RCC 7860 (cell line): Measurements from ENCODE around the gene ABLIM2.
A peak's percentile ranks its signal among the peaks of the same experiment; 100 is the strongest.

ENCODE experiments used
- DNase-seq: peaks from one replicate; pipeline ENCODE4 v3.0.0-alpha.2; 2015; ENCODE audit warnings: low spot score
- FAIRE-seq: peaks from 2 replicates; lab custom pipeline; 2012; peaks lifted over from hg19 to GRCh38; lab: Jason Lieb, UNC

ABLIM2 gene

GRCh38 chr4:8158710-8159536 lies at the start of gene ABLIM2:
TSS of gene ABLIM2 (minus strand) at chr4:8158813. CDS start at chr4:8158689, 124 bp downstream.
- no peak for FAIRE-seq
- DNase-seq = peak; percentile 89

DNA sequence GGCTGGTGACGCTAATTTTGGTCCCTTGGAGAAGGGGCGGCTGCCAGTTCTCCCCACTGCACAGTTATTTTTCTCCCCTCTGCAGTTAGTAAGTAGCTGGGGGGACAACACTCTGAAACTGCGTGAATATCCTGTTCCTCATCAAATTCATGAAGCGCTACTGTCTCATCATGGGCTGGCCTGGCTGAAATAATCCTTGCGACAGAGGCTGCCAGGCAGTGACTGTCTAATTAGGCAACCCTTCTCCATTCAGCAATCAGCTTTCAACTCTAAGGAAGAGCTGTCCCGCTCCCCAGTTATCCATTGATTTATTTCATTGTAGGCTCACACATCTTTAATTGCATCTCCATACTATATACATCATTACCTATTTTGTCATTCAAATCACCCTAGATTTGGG lies 48.7 kb upstream of the ABLIM2 start:
- no peak for FAIRE-seq
- DNase-seq = no peak

- DNase-seq (no peak), FAIRE-seq (no peak)
Observed at GRCh38 chr4:8205749-8206611, 47.4 kb upstream of the ABLIM2 start.

GRCh38 chr4:8205241-8205707 lies 46.7 kb upstream of the ABLIM2 start:
- DNase-seq = no peak
- no peak for FAIRE-seq

DNA sequence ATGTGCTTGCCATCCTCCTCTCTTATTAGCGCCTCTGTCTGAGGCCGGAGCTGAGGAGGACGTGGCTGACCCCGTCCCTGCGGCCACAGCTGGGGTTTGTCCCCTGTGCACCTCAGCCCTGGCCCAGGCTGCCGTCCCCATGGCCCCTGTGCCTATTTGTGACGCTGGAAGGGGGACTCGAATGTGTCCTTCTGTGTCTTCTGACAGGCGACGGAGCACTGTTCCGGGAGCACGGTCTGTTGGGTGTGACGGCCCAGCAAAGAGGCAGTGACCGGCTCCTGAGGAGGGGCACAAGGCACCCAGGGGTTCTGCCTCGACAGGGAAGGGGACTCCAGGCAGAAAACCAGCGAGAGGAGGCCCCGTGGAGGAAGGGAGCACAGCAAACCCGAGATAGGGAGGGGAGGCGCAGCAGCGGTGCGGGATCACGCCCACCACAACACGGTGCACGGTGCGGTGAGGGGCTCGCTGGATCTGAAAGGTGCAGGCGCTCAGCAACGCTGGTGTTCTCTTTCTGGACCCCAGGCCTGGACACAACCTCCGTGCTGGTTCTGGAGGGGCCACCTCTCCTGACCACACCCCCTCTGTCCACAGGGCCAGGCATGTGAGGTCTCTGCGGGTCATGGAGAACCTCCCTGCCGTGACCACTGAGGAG lies 46.1 kb upstream of the ABLIM2 start:
- FAIRE-seq (no peak), DNase-seq (no peak)

- no peak for DNase-seq
- no peak for FAIRE-seq
Observed at GRCh38 chr4:8203817-8204216, 45.2 kb upstream of the ABLIM2 start.

DNA sequence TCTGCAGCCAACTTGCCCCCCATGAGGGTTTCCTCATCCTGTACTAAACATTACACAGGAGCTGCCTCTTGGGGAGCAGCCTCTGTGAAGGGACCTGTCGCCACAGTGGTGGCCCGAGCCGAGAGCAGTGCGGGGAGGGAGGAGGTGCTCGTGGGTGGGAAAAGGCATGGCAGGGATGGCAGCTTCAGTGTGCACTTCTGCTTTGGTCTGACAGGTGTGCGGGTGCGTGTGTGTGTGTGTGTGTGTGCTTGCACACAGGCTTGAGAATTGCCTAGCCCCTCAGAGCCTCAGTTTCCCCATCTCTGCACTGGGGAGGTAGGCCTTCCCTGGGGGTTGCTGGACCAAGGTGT lies 44.4 kb upstream of the ABLIM2 start:
- DNase-seq (no peak), FAIRE-seq (no peak)

DNA sequence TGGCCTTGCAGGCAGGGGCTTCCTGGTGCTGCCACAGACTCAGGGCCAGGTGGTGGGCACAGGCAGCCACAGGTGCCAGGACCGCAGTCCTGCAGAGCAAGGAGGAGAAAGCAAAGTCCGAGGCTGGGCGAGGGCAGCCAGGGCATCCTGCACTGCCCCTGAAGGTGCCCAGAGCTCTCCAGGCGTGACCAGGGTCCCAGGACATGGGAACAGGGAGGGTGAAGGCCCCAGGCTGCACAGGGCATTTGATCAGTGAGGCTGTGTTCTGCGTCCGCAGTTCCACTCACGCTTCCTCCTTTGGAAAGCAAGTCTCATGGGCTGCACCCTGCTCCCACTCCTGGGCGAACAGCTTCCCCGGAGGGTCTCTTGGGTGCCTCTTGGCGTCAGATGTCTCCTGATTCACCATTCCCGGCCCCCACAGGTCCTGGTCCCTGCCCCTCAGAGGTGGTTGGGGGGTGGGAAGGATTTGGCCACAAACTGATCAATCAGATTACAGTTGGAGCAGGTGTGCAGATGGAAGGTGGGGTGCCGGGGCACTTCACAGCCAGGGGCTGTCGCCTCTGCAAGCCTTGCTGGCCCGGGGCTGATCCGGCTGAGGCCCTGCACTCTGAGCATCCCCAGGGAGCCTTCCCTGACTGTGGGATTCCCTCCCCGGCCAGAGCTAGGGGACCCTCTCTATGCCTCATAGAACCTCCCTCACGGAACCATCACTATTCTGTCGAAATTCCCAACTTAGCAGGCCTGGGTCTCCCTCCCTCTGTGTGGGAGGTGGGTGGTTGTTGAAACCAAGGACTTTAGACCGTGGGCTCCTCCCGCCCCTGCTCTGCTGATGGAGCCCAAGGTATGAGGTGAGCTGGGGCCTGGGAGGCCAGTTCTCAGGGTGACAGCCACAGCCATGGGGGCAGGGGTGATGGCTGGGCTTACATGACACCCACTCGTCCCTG lies 43.8 kb upstream of the ABLIM2 start:
- DNase-seq (no peak), FAIRE-seq (no peak)

GRCh38 chr4:8201321-8201781 lies 42.7 kb upstream of the ABLIM2 start:
- DNase-seq = no peak
- FAIRE-seq = no peak

DNA sequence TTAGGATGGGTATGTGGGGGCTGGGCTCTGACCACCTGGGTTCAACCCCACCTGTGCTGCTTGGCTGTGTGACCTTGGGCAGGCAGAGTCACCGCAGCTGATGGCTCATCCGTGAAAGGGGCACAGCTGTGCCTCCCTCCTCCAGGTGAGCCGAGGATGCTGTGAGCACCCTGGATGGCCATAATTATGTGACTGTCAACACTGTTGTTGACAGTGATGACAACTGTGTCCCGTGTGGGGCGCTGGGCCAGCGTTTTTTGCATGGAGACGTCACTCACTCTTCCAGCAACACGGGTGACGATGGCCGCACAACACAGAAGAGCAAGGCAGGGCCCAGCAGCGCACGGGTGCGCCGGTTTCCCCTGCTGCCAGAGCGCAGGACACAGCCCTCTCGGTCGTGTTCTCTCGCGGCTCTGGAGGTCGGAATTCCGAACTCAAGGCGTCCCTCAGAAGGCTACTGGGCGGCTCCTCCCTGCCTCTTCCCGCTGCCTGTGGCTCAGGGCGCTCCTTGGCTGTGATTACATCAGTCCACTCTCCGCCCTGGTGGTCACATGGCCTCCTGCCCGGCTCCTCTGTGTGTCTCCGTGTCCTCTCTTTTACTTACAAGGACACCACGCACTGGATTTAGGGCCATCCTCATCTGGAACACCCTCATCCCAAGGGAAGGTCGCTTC lies 41.8 kb upstream of the ABLIM2 start:
- FAIRE-seq = no peak
- DNase-seq = no peak

DNA sequence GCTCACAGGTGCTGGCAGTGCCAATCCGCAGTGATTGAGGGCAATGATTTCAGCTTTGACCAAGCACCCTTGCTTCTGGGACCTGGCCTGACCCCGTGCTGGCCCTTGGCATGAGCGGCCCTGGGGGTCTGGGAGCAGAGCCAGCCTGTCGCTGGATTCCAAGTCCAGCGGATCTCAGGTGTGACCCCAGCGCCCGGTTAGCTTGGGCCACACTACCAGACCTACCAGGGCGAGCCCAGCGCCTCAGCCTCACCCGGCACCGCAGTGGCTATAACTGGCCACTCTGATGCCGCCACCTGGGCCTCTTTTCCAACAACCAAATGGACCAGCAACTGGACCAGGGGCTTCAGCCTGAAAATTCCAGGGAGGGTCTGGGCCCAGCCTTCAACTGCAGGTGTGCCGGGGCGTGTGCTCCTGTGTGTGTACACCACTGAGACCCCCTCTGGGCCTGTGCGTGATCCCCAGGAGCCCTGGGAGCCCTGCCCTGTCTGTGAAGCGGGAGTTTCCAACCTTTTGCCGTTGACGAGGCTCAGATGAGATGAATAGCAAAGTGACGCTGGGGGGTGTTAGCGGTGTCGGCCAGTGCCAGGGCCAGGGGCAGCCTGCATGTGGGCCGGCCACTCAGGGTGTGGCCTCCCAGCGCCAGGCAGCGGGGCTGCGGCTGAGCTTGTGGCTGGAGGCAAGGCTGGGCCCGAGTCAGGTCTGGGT lies 41.1 kb upstream of the ABLIM2 start:
- no peak for FAIRE-seq
- no peak for DNase-seq

GRCh38 chr4:8198906-8199593 lies 40.4 kb upstream of the ABLIM2 start, which contains the start of gene SH3TC1:
TSS of gene SH3TC1 (plus strand) at chr4:8199290. CDS start at chr4:8205195, 5,905 bp downstream.
- DNase-seq = peak; percentile 88
- peak; percentile 81 for FAIRE-seq

GRCh38 chr4:8198206-8198905 lies 39.7 kb upstream of the ABLIM2 start:
- DNase-seq = no peak
- no peak for FAIRE-seq

DNA sequence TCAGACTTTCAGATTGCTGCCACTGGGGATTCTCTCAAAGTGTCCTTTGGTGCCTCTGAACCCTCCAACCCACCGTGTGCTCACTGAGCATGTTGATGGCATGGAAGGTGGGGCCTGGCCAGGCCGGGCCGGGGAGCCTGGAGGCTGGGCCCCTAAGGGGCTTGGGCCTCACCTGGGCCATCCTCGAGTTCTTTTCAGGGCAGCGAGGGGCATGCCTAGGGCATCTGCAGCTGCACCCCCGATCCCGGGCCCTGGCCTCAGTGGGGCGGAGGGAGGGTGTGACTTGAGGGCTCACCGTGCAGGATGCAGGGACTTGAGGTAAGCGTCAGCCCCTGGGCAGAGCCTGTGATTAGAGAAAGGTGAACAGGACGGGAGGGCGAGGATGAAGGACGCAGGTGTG lies 38.9 kb upstream of the ABLIM2 start:
- FAIRE-seq (no peak), DNase-seq (no peak)

DNA sequence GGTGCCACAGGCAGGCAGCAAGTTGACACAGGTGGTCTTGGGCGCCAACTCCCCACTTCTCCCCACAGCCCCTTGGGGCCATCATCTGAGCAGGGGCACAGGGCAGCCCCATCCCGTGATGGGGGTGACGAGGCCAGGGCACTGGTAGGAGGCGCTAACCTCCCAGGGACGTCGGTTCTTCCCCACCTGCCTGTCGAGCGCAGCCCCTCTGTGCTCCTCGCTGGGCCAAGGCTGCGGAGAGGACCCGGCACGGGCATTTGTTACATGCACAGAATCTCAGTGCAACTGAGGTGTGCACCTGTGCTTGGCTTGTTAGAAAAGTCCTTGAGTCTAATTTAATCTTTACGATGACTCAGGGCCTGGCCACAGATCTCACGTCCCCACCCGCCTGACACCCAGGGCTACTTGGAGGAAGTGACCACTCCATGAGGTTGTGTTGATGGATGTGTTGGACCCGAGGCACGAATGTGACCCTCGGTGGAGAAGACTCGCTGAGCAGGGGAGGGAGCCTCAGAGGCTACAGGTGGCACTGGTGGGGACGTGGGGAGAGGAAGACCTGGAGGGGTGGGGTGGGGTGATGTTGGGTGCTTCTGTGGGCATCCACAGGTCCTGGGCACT lies 37.3 kb upstream of the ABLIM2 start:
- no peak for DNase-seq
- FAIRE-seq = no peak

- FAIRE-seq (no peak), DNase-seq (no peak)
Observed at GRCh38 chr4:8195431-8195830, 36.8 kb upstream of the ABLIM2 start.
